ENCODE data around the gene TRANK1.

The TRANK1 gene

DNA sequence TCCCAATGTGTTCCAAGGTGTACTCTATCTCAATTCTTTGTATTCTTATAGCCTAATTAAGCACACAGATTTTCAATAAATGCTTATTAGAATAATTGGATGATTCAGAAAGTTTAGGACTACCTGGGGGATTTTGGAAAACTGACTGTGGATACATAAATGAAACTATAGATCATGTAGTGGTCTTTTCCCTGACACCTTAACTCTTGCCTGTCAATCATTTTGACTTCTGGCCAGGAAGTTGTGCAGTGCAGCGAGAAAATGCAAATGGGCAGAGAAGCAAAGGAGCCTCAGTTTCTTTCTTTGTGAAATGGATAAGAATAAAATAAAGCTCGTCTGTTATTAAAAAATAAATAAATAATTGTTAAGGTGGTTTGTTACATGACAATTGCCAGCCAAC is 133.1 kb downstream of the TRANK1 start:
- no peak overlapping the region for H3K4me3 ChIP-seq (ENCODE audit: low read depth, low read length)
- TF ChIP-seq, protein P1, sequence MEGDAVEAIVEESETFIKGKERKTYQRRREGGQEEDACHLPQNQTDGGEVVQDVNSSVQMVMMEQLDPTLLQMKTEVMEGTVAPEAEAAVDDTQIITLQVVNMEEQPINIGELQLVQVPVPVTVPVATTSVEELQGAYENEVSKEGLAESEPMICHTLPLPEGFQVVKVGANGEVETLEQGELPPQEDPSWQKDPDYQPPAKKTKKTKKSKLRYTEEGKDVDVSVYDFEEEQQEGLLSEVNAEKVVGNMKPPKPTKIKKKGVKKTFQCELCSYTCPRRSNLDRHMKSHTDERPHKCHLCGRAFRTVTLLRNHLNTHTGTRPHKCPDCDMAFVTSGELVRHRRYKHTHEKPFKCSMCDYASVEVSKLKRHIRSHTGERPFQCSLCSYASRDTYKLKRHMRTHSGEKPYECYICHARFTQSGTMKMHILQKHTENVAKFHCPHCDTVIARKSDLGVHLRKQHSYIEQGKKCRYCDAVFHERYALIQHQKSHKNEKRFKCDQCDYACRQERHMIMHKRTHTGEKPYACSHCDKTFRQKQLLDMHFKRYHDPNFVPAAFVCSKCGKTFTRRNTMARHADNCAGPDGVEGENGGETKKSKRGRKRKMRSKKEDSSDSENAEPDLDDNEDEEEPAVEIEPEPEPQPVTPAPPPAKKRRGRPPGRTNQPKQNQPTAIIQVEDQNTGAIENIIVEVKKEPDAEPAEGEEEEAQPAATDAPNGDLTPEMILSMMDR (IDR thresholded peaks at IDR 0.05; ENCODE audit: low read depth, low read length): no peak

DNA sequence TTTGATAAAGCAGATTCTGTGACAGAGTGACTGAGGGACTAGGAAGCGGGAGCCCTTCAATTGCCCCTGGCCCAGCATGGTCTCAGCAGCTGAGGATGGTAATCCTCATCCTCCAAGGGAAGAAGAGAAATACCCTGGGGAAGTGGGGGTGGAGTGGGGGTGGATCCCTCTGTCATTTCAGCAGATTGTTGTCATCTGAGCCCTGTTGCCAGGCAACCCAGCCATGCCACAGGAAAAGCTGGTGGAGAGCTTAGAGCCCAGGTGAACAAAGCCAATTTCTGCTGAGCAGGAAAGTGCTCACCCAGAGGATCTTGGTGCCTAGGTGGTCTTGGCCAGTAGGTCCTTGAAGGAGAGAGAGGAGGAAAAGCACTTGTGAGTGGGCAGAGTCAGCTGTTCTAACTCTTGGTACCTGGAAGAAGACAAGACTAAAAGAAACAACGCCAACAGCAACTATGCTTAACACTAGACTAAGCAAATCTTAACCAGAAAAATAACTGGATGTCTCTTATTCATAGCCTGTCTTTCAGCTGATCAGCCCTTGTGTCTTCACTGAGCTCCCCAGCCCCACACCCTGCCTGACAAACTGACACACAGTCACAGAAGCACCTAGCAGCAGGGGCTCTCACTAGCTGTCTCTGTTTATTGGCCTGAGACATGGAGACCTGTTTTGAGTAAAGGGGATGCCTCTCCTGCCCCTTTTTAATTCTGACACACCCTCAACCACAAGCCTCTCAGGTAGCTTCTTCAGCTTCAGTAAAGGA is 140.4 kb downstream of the TRANK1 start:
- TF ChIP-seq, protein P1 (IDR thresholded peaks at IDR 0.05; ENCODE audit: low read depth, low read length): no peak
- H3K4me3 ChIP-seq (ENCODE audit: low read depth, low read length): no peak overlapping the region

DNA sequence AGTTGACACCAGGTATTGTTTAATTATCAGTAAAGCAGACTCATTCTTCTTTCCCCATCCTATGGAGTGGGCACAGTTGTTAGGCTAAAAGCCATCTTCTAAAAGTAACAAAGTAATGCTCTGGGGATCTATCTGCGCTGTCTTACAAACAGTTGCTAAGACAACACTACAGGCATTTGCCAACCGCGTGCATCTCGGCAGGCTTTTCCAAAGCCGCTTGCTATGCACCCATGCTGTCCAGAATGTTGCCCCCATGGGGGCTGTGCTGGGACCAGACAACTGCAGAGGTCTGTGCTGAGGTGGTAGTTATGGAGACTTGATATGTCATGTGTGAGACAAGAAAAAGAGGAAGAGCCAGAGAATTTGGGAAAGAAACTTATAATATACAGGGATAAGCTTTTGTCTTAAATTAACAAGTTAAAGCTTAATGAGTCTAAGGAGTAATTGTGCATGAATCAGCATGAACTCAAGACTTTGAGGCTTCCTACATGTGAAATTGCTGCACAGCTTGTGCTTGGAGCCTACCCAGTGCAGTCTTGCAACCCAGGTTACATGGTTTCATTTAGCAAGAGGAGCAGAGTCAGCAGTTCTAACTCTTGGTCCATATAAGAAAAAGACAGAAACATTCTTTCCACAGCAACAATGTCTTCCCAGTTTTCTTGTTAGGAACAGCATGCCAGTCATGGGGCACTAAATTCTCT is 141.6 kb downstream of the TRANK1 start:
- no peak overlapping the region for H3K4me3 ChIP-seq (ENCODE audit: low read depth, low read length)
- TF ChIP-seq, protein P1 (IDR thresholded peaks at IDR 0.05; ENCODE audit: low read depth, low read length): no peak

DNA sequence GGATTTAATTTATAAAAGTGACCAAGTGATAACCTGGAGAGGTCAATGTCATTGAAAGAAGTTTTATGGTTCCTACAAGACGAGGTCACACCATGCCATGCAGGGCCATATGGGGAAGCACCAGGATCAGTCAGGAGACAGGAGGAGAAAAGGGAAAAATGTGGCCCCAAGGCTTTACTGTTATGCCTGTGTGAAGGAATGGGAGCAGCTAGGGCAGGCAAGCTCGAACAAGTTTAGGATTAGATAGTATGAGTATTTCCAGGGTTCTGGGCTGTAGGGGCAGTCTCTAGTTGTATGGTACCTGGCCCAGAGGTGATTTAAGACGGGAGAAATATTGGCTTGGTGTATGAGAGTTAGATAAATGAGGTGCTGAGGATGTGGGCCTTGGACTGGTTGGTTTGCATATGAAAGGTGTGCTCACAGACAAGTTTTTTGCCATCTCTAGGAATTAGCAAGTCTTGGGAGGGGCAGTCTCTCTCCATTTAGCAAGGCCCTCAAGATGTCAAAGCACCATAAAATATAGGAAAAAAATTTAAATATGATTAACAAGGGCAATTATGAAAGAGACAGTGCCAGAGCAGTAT is 144.2 kb downstream of the TRANK1 start:
- TF ChIP-seq, protein P1 (IDR thresholded peaks at IDR 0.05; ENCODE audit: low read depth, low read length): no peak
- H3K4me3 ChIP-seq (ENCODE audit: low read depth, low read length): no peak overlapping the region

DNA sequence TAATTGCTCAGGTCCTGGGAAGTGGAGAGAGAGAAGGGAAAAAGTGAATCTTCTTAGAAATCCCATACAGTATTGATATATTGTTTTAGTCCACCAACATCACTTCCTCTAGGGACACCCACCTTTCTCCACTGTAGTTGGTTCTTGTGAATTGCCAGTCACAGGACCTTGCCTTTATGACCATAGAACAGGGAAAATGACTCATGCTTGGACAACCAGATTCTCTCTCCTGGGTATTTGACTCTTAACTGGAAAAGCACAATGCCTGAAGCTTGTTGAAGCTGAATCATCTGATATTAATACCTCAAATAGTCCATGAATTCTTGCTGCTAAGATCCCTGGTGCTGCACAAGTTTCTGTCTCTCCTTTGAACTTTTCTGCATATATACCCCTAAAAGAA is 148.0 kb downstream of the TRANK1 start:
- H3K4me3 ChIP-seq (ENCODE audit: low read depth, low read length): no peak overlapping the region
- TF ChIP-seq, protein P1 (IDR thresholded peaks at IDR 0.05; ENCODE audit: low read depth, low read length): no peak

DNA sequence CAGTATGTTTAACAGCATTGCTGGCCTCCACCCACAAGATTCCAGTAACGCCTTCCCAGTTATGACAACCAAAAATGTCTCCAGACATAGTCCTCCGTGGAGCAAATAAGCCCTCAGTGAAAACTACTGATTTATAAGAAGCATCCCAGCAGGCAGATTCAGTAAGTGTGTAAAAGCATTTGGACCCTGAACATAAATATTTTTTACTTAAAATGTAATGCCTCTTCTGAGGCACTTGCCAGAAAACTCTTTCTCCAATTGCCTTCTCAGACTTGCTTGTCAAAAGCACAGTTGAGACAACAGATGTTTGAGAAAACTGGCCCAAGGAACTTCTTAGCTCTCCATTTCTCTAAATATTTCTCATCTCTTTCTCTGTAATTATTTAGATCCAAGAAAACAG is 148.7 kb downstream of the TRANK1 start:
- TF ChIP-seq, protein P1 (IDR thresholded peaks at IDR 0.05; ENCODE audit: low read depth, low read length): no peak
- H3K4me3 ChIP-seq (ENCODE audit: low read depth, low read length): no peak overlapping the region

DNA sequence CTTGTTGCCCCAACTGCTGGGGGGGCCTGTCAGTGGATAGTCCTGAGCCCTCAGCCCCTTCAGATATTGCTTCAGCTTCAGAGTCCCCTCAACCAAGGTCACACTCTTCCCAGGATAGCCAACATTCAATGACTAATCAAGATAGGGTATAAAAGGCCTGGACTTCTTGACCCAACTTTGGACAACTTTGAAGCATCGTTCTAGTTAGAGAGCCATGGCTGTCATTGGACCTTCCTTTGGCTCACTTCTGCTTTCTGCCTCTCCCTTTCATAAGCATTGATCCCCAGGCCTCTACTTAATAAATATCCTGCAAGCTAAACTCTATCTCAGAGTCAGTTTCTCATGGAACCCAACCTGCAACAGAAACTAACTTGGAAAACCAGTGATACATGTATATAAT is 149.2 kb downstream of the TRANK1 start:
- no peak overlapping the region for H3K4me3 ChIP-seq (ENCODE audit: low read depth, low read length)
- TF ChIP-seq, protein P1 (IDR thresholded peaks at IDR 0.05; ENCODE audit: low read depth, low read length): no peak
